ENCODE results near the gene PCDHA9. TPM values are rescaled to one million over a fixed set of nuclear protein-coding genes. Genes with fewer than 3 reads are reported as not detected.
A peak's percentile ranks its signal among the peaks of the same experiment; 100 is the strongest.
"Not testable (repeated sequence)": the region's sequence is repeated elsewhere in the genome, so short reads cannot be mapped to it uniquely, and the experiment has no call there.

PCDHA9 gene
- total and polyA plus RNA-seq, 7 donors: 0.01 to 1.4 (median 0.68) TPM; not detected in 2

DNA sequence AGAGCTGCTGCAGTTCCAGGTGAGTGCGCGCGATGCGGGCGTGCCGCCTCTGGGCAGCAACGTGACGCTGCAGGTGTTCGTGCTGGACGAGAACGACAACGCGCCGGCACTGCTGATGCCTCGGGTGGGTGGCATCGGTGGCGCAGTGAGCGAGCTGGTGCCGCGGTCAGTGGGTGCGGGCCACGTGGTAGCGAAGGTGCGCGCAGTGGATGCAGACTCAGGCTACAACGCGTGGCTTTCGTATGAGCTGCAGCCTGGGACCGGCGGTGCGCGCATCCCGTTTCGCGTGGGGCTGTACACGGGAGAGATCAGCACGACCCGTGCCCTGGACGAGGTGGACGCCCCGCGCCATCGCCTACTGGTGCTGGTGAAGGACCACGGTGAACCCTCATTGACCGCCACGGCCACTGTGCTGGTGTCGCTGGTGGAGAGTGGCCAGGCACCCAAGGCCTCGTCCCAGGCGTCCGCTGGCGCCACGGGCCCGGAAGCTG is 45.4 kb upstream of the PCDHA9 start:
- TF ChIP-seq POLR2A (IDR thresholded peaks at IDR 0.05) (no peak), POLR2AphosphoS5 (IDR thresholded peaks at IDR 0.05) (no peak), EP300 (IDR thresholded peaks at IDR 0.05) (no peak)
- TF ChIP-seq, protein P1, sequence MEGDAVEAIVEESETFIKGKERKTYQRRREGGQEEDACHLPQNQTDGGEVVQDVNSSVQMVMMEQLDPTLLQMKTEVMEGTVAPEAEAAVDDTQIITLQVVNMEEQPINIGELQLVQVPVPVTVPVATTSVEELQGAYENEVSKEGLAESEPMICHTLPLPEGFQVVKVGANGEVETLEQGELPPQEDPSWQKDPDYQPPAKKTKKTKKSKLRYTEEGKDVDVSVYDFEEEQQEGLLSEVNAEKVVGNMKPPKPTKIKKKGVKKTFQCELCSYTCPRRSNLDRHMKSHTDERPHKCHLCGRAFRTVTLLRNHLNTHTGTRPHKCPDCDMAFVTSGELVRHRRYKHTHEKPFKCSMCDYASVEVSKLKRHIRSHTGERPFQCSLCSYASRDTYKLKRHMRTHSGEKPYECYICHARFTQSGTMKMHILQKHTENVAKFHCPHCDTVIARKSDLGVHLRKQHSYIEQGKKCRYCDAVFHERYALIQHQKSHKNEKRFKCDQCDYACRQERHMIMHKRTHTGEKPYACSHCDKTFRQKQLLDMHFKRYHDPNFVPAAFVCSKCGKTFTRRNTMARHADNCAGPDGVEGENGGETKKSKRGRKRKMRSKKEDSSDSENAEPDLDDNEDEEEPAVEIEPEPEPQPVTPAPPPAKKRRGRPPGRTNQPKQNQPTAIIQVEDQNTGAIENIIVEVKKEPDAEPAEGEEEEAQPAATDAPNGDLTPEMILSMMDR (IDR thresholded peaks at IDR 0.05): no peak
- Histone ChIP-seq H3K27ac (no peak overlapping the region), H3K9me3 (peaks cover 0 to 18% (median 8%) of the 10 kb centered on the region in 4 donors), H3K36me3 (no peaks in the 10 kb centered on the region), H3K4me3 (no peak overlapping the region), H3K27me3 (peaks cover 0 to 60% (median 0%) of the 10 kb centered on the region in 3 donors), H3K4me1 (no peaks in the 10 kb centered on the region)
- intact Hi-C loops (cut with DNase I): no loop called here
- WGBS, 2 donors: 55 to 78% methylated on average over 53 of the region's 53 CpGs
- no peak for DNase-seq

DNA sequence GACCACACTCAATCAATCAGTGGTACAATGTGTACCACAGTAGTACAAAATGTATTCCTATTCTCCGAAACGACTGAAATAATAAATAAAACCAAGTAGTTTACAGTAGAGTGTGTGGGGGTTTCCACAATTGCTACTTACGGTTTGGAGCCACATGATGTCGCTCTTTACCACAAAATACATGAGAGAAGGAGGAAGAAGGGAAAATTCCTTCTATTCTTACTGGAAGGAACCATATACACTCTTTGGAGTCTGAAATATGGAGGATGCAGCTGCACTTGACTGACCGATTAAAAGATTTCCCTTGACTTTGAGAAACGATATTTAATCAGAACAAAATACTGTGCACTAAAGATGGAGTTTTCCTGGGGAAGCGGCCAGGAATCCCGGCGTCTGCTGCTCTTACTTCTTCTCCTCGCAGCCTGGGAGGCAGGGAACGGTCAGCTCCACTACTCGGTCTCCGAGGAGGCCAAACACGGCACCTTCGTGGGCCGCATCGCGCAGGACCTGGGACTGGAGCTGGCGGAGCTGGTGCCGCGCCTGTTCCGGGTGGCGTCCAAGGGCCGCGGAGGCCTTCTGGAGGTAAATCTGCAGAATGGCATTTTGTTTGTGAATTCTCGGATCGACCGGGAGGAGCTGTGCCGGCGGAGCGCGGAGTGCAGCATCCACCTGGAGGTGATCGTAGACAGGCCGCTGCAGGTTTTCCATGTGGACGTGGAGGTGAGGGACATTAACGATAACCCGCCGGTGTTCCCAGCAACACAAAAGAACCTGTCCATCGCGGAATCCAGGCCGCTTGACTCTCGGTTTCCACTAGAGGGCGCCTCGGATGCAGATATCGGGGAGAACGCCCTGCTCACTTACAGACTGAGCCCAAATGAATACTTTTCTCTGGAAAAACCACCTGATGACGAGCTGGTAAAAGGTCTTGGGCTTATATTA is 41.1 kb upstream of the PCDHA9 start, which contains the start of gene PCDHA4:
TSS of gene PCDHA4 (plus strand) at position 235 of the 942 bp plus-strand sequence.
- no peak for DNase-seq
- Histone ChIP-seq H3K4me1 (no peaks in the 10 kb centered on the region), H3K27me3 (peaks cover 0 to 33% (median 0%) of the 10 kb centered on the region in 3 donors), H3K4me3 (peak within 1 kb of the TSS in 3 of 4 donors; percentile 35 to 43 (median 40)), H3K27ac (peak within 1 kb of the TSS in 2 of 4 donors; percentile 27 to 37), H3K9me3 (peaks cover 0 to 19% (median 13%) of the 10 kb centered on the region in 4 donors), H3K36me3 (no peaks in the 10 kb centered on the region)
- TF ChIP-seq POLR2A (IDR thresholded peaks at IDR 0.05) (no peak), POLR2AphosphoS5 (IDR thresholded peaks at IDR 0.05) (no peak), EP300 (IDR thresholded peaks at IDR 0.05) (no peak)
- TF ChIP-seq, protein P1 (IDR thresholded peaks at IDR 0.05): peak in 1 of 4 experiments; percentile 22
- 24 to 50% methylated on average over 38 of the region's 47 CpGs for WGBS, 2 donors
- intact Hi-C loops (cut with DNase I): loop anchor here (5.0 kb wide), 1 partner anchor 235 kb away; no protein-coding TSS in a partner anchor

- peaks cover 0 to 17% (median 9%) of the 10 kb centered on the region in 4 donors for H3K9me3 ChIP-seq
- not testable (repeated sequence) for H3K4me1 ChIP-seq, DNase-seq, H3K27ac ChIP-seq, H3K4me3 ChIP-seq, H3K36me3 ChIP-seq
- WGBS, 2 donors: 68 to 86% methylated on average over 62 of the region's 62 CpGs
- intact Hi-C loops (cut with DNase I): loop anchor here (5.0 kb wide), 1 partner anchor 234 kb away; no protein-coding TSS in a partner anchor
- peaks cover 0 to 20% (median 0%) of the 10 kb centered on the region in 3 donors for H3K27me3 ChIP-seq
These were observed 39.8 kb upstream of the PCDHA9 start for GRCh38 chr5:140808241-140808888.

DNA sequence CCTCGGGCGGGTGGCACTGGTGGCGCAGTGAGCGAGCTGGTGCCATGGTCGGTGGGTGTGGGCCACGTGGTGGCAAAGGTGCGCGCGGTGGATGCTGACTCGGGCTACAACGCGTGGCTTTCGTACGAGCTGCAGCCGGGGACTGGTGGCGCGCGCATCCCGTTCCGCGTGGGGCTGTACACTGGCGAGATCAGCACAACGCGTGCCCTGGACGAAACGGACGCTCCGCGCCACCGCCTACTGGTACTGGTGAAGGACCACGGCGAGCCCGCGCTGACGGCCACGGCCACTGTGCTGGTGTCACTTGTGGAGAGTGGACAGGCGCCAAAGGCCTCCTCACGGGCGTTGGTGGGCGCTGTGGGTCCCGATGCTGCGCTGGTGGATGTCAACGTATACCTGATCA is 39.3 kb upstream of the PCDHA9 start:
- 73 to 87% methylated on average over 43 of the region's 43 CpGs for whole genome bisulfite sequencing, 2 donors
- intact Hi-C loops (cut with DNase I): loop anchor here (5.0 kb wide), 1 partner anchor 233 kb away; no protein-coding TSS in a partner anchor
- TF ChIP-seq POLR2A (IDR thresholded peaks at IDR 0.05) (no peak), POLR2AphosphoS5 (IDR thresholded peaks at IDR 0.05) (no peak), EP300 (IDR thresholded peaks at IDR 0.05) (no peak)
- TF ChIP-seq, protein P1 (IDR thresholded peaks at IDR 0.05): no peak
- Histone ChIP-seq H3K4me1 (no peaks in the 10 kb centered on the region), H3K36me3 (no peaks in the 10 kb centered on the region), H3K27me3 (peaks cover 0 to 19% (median 0%) of the 10 kb centered on the region in 3 donors), H3K27ac (no peak overlapping the region), H3K4me3 (no peak overlapping the region), H3K9me3 (peaks cover 0 to 17% (median 9%) of the 10 kb centered on the region in 4 donors)
- no peak for DNase-seq
